Omental fat pad (tissue), 4 donors: ENCODE results near the gene RIMS4. TPM values are rescaled to one million over a fixed set of nuclear protein-coding genes. Genes with fewer than 3 reads are reported as not detected.

ENCODE experiments used
- ATAC-seq: fragments of 150-250 bp; one replicate; pipeline ENCODE4 v1.9.1; 2016; ENCODE audit warnings: mild to moderate bottlenecking, moderate library complexity; ENCODE audit not compliant: low FRiP score
- DNase-seq: peaks from one replicate; pipeline ENCODE4 v3.0.0-alpha.2; 2019; ENCODE audit warnings: low spot score
- CTCF ChIP-seq, 3 donors: fragments of 450-650 bp; IDR thresholded peaks; one replicate each; pipeline ENCODE4 v1.5.1; 2016 to 2017; ENCODE audit warnings: antibody characterized with exemption in 3 of 3, mild to moderate bottlenecking in 3 of 3, moderate library complexity in 2 of 3
- total RNA-seq, 4 donors: library from RNA; depleted of rRNA; stranded (reverse); fragments of >200 nt; gene quantifications; one replicate each; pipeline ENCODE4 v1.1.0, GENCODE V29; 2016

Gene RIMS4
- total RNA-seq, 4 donors from 2014 or later, result 0.60 to 0.88 (median 0.72) TPM

GRCh38 chr20:44776980-44777379, 33.4 kb downstream of the RIMS4 start:
- DNase-seq, result no peak
- TF ChIP-seq CTCF (IDR thresholded peaks at IDR 0.05), result no peak
- ATAC-seq, result no peak

GRCh38 chr20:44773070-44773829, 37.1 kb downstream of the RIMS4 start:
- DNase-seq (no peak), ATAC-seq (no peak)
- TF ChIP-seq CTCF (IDR thresholded peaks at IDR 0.05), result no peak

GRCh38 chr20:44772636-44773035, 37.7 kb downstream of the RIMS4 start:
- ATAC-seq, result no peak
- DNase-seq, result no peak
- no peak for TF ChIP-seq CTCF (IDR thresholded peaks at IDR 0.05)

- TF ChIP-seq CTCF (IDR thresholded peaks at IDR 0.05), result no peak
- no peak for DNase-seq
- ATAC-seq, result no peak
These were observed 39.2 kb downstream of the RIMS4 start for GRCh38 chr20:44771172-44771535.

- TF ChIP-seq CTCF (IDR thresholded peaks at IDR 0.05), result no peak
- ATAC-seq (no peak), DNase-seq (no peak)
These were observed 39.7 kb downstream of the RIMS4 start for GRCh38 chr20:44770484-44771171.

GRCh38 chr20:44769481-44769863, 40.9 kb downstream of the RIMS4 start:
- no peak for TF ChIP-seq CTCF (IDR thresholded peaks at IDR 0.05)
- ATAC-seq (no peak), DNase-seq (no peak)
